Measurements from ENCODE around the gene LAMB2. TPM values are rescaled to one million over a fixed set of nuclear protein-coding genes. Genes with fewer than 3 reads are reported as not detected.

The LAMB2 gene
- total RNA-seq, 1 experiment from 2014 or later: 121 TPM

GRCh38 chr3:49181351-49181750 lies 48.5 kb upstream of the LAMB2 start:
- Mint-ChIP-seq H3K27ac (no peak overlapping the region), H3K27me3 (ENCODE audit: low read depth) (peaks cover 15% of the 10 kb centered on the region), H3K4me3 (no peak overlapping the region), H3K9me3 (peaks cover 6 to 9% of the 10 kb centered on the region in 2 experiments), H3K4me1 (no peaks in the 10 kb centered on the region), H3K36me3 (ENCODE audit: insufficient read depth in 1 of 3, low read depth in 3 of 3) (no peaks in the 10 kb centered on the region)
- Histone ChIP-seq H3K56ac (ENCODE audit: insufficient read length, low read depth, low read length) (no peak overlapping the region), H4K91ac (ENCODE audit: insufficient read length, low read depth, low read length) (no peak overlapping the region), H2AFZ (ENCODE audit: low read length) (no peak overlapping the region), H3K4me2 (ENCODE audit: insufficient read depth, insufficient read length, low read length) (no peak overlapping the region), H3K18ac (ENCODE audit: insufficient read length, low read depth, low read length) (no peak overlapping the region), H4K5ac (ENCODE audit: insufficient read length, low read depth, low read length) (no peak overlapping the region), H2BK15ac (ENCODE audit: low read depth, low read length) (no peak overlapping the region), H2BK5ac (ENCODE audit: insufficient read length, low read length) (no peak overlapping the region), H3K4me1 (ENCODE audit: insufficient read depth, low read length) (no peaks in the 10 kb centered on the region), H2AK5ac (ENCODE audit: insufficient read length, low read length) (no peak overlapping the region), H4K8ac (replicated peaks; ENCODE audit: insufficient read length, low read depth, low read length) (no peak overlapping the region), H3K4ac (ENCODE audit: low read depth, low read length) (no peak overlapping the region), H3K27me3 (ENCODE audit: insufficient read depth, low read length) (no peaks in the 10 kb centered on the region), H4K20me1 (ENCODE audit: control insufficient read depth, insufficient read depth, insufficient read length) (no peaks in the 10 kb centered on the region), H3K9ac (ENCODE audit: extremely low read depth, insufficient read length, low read length) (no peak overlapping the region), H2BK12ac (ENCODE audit: insufficient read length, low read depth, low read length) (no peak overlapping the region), H3K9me3 (ENCODE audit: control insufficient read depth, low read depth, low read length) (no peaks in the 10 kb centered on the region), H2BK20ac (ENCODE audit: low read depth, low read length, poor library complexity, severe bottlenecking) (no peak overlapping the region), H3K79me2 (ENCODE audit: insufficient read depth, low read length) (no peaks in the 10 kb centered on the region), H2BK120ac (ENCODE audit: low read depth, low read length, poor library complexity, severe bottlenecking) (no peak overlapping the region), H3K23me2 (ENCODE audit: insufficient read length, low read depth, low read length, poor library complexity, severe bottlenecking) (no peaks in the 10 kb centered on the region), H3K27ac (ENCODE audit: insufficient read length, low read depth, low read length) (no peak overlapping the region), H3K79me1 (ENCODE audit: insufficient read depth, low read depth, low read length, poor library complexity, severe bottlenecking) (no peaks in the 10 kb centered on the region), H3K23ac (ENCODE audit: insufficient read length, low read depth, low read length) (no peak overlapping the region), H3K14ac (ENCODE audit: insufficient read depth, low read length) (no peak overlapping the region), H3T11ph (ENCODE audit: low read length) (no peak overlapping the region)
- DNase-seq: no peak
- no peak for TF ChIP-seq CTCF (conservative IDR thresholded peaks at IDR 0.05)
- WGBS (ENCODE audit: extremely low coverage, insufficient read length, low lambda C conversion rate): no CpG with 5 or more reads among the region's 6 CpGs
